NCI-H2171 treated with DMSO at 0.1 percent for 48 hours (cell line): ENCODE measurements around the gene C12orf43.

ENCODE experiments used
- DNase-seq: peaks from one replicate; lab custom pipeline; 2025; lab: John Stamatoyannopoulos, UW

Gene C12orf43

DNA sequence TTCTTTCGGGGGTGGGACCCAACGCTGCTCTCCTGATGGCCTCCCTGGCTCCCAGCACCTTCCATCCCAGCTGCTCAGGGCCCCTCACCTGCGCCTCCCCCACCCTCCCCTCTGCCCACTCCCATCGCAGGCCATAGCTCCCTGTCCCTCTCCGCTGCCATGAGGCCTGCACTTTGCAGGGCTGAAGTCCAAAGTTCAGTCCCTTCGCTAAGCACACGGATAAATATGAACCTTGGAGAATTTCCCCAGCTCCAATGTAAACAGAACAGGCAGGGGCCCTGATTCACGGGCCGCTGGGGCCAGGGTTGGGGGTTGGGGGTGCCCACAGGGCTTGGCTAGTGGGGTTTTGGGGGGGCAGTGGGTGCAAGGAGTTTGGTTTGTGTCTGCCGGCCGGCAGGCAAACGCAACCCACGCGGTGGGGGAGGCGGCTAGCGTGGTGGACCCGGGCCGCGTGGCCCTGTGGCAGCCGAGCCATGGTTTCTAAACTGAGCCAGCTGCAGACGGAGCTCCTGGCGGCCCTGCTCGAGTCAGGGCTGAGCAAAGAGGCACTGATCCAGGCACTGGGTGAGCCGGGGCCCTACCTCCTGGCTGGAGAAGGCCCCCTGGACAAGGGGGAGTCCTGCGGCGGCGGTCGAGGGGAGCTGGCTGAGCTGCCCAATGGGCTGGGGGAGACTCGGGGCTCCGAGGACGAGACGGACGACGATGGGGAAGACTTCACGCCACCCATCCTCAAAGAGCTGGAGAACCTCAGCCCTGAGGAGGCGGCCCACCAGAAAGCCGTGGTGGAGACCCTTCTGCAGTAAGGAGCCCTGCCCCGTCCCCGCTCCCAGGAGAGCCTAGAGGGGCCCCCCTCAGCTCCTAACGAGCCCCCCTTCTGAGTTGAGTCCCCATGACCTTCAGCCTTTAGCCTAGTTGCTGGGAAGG lies 37.7 kb downstream of the C12orf43 start, which contains the start of gene HNF1A:
Gene HNF1A, plus strand, starts transcription at position 248 of the 924 bp plus-strand sequence. Its CDS starts 226 bp downstream, at position 474.
- DNase-seq, result no peak

DNA sequence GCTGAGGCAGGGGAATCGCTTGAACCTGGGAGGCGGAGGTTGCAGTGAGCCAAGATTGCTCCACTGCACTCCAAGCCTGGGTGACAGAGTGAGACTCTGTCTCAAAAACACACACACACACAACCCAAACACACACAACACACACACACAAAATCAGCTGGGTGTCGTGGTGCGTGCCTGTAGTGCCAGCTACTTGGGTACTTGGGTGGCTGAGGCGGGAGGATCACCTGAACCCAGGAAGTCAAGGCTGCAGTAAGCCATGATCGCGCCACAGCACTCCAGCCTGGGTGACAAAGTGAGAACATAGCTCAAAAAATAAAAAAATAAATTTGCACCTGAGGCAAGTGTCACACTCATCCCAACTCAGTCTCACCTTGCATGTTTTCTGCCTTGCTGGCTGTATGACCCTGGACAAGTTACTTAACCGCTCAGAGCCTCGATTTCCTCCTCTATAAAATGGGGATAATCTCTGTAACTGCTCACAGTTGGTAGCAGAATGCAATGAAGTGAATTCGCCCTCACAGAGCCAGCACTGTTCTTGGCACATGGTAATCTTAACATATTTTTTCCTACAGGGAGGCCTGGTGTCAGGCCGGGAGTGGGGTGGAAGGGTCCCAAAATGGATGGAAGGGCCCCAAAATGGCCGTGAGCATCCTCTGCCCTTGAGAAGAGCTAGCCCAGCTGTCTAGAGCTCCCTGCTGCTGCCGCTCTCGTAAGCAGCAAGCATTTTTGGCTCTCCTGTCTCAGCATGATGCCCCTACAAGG lies 38.6 kb downstream of the C12orf43 start:
- no peak for DNase-seq

DNA sequence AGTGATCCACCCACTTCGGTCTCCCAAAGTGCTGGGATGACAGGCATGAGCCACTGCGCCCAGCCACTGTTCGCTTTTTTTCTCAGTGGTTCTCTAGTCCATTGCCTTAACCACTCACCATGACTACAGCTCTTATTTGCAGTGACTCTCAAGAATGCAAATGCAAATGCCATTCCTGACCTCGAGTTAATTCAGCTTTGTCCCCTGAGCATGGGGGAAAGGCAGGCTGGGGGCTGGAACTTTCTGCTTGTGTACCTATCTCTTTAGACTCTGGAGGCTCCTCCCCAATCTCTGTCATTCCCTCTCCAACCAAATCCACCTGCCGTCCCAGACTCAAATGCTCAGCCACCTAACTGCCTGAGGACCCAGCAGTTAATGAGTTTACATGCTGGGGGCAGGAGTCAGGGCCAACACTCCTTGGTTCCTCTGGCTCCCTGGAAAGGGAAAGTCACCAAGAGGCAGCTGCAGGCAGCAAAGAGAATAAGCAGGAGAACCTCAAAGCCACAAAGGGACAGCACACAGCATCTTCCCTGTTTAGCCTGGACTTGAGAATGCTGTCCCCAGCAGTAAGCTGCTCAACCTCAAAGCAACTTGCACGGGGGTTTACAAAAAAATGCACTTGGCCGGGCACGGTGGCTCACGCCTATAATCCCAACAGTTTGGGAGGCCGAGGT lies 43.3 kb downstream of the C12orf43 start:
- DNase-seq, result no peak

DNA sequence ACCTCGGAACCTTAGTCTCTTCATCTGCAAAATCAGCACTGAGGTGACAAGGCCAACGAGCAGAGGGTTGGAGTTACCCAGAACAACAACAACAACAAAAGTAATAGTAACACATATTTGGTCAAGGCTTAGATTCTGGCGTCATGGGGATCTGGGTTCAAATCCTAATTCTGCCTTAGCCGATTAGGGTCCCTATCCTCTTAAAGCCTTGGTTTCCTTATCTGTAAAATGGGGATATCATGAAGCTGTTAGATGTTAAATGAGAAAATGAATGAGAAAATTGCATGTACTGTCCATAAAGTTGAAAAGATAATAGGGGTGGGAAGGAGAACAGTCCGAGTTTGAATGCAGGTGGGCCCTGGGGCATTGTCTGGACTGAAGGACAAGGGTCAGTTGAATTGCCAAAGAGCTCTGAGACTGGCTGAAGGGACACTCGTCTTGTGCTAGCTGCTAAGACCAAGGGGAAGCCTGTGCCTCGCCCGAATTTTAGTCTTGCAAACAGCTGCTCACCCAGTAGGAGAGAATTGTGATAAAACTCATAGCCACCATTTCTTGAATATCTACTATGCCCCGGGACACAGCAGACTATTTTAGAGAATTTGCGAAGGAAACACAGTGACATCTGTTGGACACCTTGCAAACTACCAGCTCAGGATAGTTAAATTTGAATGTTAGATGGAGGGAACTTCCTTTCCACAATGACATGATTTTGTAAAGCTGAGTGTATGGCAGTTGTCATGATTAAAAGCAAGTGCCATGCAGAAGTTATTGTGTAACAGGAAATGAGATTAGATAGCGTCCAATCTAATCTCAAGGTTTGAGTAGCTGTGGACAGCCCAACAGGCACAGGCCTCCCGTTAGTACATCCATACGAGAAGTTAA lies 44.7 kb downstream of the C12orf43 start:
- DNase-seq, result peak; percentile 67

DNA sequence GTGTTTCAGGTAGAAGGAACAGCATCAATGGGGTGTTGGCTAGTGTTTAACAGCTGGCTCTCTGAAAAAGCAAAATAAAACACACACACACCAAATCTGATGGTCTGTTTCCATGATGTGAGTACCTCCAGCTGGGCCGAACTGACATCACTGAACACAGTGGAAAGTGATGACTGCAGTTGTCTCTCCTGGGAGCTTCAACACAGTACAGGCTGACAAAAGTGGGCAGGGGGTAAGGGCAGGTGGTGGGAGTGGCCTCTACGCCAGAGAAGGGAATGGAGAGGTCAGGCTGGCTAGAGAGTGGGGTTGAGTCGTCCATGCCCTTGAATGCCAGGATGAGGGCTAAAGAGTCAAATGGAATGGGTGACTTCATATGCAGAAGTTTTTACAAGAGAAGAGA lies 46.0 kb downstream of the C12orf43 start:
- no peak for DNase-seq

DNA sequence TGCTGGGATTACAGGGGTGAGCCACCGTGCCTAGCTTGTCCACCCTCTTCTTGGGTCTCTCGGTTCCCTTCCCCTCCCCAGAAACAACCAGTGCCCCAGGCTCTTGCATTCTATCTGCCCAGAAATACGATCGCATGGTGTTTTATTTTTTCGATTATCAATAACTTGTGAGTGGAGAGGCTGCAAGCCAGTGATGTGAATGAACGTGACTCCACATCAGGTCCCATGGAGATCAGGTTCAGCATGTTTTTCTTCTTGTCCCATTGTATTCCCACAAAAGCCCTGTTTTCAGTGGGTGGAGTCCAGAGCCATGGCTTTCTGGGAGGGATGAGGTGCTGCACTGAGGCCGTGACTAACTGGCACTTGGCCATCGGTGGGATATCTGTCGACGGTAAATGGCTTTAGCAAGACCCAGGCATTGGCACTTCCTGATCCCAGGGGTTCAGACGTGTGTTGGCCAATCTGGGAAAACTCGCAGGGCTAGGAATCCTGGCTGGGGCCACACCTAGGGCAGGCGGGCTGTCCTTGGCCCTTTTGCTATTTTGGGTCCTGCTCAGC lies 50.7 kb downstream of the C12orf43 start:
- DNase-seq, result no peak

DNA sequence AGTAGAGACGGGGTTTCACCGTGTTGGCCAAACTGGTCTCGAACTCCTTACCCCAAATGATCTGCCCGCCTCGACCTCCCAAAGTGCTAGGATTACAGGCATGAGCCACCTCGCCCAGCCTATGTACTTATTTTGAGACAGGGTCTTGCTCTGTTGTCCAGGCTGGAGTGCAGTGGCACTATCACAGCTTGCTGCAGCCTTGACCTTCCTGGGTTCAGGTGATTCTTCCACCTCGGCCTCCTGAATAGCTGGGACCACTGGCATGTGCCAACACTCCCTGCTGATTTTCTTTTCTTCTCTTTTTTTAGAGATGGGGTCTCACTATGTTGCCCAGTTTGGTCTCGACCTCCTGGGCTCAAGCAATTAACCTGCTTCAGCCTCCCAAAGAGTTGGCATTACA lies 52.0 kb downstream of the C12orf43 start:
- no peak for DNase-seq

DNA sequence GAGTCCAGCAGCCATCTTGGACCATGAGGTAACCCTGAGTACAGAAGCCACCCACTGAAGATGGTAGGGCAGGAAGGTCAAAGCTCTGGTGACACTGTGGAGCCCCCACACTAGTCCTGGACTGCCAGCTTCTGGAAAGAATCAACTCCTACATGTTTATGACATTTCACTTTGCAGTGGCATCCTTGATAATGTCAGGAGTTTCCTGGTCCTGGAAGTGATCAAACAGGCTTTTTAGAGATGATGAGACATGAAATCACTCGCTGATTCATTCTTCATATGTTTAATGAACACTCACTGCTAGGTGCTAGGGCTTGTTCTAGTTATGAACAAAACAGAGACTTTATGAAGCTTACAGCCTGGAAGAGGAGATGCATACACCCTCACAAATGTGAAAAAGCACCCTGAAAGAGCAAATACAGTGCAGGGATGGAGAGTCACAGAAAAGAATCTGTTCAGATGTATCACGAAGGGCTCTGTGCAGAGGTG lies 53.7 kb downstream of the C12orf43 start:
- DNase-seq, result no peak

DNA sequence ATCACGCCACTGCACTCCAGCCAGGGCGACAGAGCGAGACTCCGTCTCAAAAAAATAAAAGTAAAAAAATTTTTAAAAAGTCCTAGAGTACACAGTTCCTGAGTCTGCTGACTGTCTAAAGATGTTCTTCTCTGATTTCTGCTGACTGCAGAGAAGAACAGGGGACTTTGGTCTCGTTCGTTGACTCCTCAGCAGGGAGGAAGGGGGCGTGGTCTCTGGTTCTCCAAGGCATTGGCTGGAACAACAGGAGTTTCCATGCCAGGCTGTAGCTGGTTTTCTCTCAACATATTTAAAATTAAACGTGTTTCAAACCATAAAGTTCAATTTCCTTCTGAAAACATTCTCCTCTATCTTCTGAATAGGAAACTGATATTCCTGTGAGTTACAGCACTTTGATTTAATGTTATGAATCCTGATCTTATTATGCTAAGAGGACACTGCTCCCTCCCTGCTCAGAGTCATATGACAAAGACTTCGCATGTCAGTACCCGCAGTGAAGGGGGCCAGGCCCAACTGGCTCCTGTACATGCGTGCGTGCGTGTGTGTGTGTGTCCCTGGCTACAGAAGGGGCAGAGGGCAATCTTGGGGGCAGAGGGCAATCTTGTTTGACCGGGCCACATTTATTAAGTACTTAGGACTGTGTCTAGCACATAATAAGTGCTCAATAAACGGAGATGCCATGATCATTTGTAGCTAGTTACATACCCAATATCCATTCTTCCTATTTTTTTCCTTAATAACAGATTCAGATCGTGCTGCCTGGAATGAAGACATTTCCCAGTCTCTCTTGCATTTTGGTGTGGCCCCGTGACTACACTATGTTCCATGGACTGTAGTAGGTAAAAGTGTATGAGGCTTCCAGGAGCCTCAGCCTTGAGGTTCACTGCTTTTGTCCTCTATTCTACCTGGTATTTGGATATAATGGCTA lies 54.4 kb downstream of the C12orf43 start:
- DNase-seq, result no peak

DNA sequence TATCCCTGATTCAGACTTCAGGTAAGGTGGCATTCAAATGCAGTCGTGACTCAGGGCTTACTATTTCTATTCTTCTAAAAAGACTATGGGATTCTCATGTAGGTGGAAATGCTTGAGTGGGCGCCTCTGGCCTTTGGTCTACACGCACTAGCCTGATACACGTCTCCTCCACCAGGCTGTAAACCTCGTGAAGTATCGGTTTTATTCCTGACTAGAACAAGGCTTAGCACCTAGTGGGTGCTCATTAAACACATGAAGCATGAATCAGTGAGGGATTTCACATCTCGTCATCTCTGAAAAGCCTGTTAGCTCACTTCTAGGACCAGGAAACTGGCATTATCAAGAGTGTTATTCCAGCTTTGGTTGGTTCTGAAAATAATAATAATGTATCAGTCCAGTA lies 55.6 kb downstream of the C12orf43 start:
- DNase-seq, result no peak

DNA sequence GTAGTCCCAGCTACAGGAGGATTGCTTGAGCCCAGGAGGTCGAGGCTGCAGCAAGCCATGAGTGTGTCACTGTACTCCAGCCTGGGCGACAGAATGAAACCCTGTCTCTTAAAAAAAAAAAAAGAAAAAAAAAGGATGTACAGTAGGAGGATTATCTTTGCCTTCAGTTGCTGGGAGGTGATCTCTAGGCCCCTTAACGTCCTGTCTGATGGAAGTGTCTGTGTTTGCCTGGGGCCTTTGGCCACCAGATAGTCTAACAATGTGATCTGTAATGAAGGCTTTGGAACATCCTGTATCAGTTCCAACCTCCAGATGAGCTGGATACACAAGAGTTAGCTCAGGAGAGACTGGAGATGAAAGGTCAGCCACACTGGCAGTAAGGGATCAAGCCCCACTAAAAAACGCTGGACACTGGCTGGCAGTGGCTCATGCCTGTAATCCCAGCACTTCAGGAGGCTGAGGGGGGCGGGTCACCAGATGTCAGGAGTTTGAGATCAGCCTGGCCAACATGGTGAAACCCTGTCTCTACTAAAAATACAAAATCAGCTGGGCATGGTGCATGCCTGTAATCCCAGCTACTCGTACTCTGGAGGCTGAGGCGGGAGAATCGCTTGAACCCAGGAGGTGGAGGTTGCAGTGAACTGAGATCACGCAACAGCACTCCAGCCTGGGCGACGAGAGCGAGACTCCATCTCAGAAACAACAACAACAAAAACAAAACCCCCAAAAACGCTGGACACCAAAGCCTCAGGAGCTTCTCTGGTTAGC lies 57.0 kb downstream of the C12orf43 start:
- DNase-seq, result no peak

DNA sequence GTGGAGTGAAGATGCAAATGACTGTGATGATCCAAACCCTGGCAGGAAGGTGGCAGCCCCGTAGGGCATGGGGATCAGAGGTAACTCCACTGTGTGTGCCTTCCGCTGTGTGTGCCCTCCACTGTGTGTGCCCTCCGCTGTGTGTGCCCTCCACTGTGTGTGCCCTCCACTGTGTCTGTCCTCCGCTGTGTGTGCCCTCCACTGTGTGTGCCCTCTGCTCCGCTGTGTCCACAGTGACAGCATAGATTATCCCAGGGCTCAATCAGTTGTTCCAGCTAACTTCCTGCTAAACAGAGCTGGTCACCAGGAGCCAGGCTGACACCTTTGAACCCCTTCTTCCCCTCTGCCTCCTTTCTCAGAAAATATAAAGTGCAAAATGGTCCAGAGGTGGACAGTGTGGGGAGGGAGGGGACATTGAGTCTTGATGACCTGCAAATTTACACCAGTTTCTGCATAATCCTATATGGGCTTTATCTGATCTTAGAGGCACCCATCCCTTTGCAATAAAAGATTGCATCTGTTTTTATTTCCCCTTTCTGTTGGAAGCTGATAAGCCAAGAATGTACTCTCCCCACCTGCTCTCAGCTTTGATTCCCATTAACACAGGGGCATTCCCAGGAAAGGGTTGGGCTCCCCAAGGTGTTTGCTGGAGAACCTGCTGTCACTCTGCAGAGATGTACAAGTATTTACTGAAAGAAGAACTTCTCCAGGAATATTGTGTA lies 59.5 kb downstream of the C12orf43 start:
- DNase-seq, result no peak

DNA sequence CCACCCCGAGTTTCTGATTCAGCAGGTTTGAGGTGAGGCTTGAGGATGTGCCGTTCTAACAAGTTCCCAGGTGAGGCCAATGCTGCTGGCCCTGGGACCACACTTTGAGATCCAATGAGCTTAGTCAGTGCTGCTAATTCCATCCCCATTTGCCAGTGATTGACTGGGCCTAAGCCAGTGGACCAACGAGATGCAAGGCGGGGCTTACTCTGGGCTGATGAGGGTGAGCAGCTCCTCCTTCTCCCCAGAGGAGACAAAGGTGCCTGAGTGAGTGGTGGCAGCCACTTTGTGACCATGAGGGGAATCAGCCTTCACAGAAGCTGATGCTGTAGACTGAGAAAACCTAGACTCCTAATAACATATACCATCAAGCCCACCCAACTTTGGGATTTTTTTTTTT lies 61.1 kb downstream of the C12orf43 start:
- no peak for DNase-seq

DNA sequence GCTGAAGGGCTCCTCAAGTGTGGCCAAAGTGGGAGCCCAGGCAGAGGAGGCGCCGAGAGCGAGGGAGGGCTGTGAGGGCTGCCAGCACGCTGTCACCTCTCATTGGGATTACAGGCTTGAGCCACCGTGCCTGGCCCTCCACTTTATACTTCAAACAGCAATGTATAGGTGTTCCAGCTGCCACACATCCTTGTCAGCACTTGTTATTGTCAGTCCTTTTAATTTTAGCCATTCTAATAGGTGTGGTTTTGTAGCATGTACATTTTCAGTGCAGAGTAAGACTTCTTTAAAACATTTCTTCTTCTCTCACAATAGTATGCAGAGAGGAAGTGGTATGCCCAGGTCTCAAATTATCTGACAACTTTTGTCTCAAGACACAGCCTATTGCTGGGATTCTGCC lies 65.5 kb downstream of the C12orf43 start:
- no peak for DNase-seq
